GM18907 (cell line): ENCODE measurements around the gene TAS2R42.

Experiments
- ATAC-seq: cut with Tn5 transposase; IDR thresholded peaks from one replicate; pipeline ENCODE4 v1.9.1; 2021; ENCODE audit warnings: mild to moderate bottlenecking, moderate library complexity; ENCODE audit not compliant: unreplicated experiment

TAS2R42 gene, protein sequence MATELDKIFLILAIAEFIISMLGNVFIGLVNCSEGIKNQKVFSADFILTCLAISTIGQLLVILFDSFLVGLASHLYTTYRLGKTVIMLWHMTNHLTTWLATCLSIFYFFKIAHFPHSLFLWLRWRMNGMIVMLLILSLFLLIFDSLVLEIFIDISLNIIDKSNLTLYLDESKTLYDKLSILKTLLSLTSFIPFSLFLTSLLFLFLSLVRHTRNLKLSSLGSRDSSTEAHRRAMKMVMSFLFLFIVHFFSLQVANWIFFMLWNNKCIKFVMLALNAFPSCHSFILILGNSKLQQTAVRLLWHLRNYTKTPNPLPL

DNA sequence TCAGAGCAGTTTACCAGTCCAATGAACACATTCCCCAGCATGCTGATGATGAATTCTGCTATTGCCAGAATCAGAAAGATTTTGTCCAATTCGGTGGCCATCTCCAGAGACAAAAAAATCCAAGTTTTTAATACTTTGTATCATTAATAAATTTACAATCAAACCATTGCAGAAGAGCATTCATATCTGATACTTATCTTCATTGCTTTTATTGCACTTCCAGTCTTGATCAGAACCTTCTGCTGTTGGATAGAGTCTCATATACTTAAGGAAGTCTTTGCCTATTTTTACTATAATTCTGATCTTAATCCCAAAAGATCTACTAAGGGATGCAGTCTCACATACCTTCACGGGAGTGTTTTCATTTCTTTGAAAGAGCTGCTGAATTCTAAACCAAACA is at the start of gene TAS2R42:
TSS of gene TAS2R42 (minus strand) at position 101 of the 400 bp plus-strand sequence. CDS start at position 101, 0 bp downstream.
- ATAC-seq = no peak

DNA sequence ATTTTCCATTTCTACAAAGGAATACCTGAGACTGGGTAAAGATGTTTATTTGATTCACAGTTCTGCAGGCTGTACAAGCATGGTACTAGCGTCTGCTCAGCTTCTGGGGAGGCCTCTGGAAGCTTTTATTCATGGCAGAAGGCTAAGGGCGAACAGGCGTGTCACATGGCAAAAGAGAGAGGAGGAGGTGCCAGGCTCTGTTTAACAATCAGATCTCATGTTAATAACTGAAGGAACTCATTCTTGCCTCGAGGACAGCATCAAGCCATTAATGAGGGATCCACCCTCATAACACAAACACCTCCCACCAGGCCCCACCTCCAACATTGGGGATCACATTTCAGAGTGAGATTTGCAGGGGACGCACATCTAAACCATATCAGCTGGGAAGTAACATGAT is 46.8 kb upstream of the TAS2R42 start:
- ATAC-seq = no peak

DNA sequence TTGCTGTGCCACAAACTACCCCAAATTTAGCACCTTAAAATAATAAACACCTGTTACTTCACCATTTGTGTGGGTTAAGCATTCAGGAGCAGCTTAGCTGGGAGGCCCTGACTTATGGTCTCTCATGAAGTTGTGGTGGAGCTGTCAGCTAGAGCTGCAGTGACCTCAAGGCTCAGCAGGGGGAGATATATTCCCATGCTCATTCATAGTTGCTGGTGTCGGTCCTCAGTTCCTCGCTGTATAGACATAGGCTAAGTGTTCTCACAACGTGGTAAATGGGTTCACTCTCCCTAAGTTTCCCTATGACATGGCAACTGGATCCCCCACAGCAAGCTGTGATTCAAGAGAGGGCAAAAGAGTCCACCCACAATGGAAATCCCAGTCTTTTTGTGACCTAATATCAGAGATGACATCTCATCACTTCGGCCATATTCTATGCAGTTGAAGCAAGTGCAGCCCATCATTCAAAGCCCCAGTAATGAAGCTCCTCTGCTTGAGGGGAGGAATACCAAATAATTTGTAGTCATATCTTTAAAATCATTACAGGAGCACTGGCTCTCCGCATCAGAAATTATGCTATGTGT is 41.7 kb upstream of the TAS2R42 start:
- no peak for ATAC-seq

DNA sequence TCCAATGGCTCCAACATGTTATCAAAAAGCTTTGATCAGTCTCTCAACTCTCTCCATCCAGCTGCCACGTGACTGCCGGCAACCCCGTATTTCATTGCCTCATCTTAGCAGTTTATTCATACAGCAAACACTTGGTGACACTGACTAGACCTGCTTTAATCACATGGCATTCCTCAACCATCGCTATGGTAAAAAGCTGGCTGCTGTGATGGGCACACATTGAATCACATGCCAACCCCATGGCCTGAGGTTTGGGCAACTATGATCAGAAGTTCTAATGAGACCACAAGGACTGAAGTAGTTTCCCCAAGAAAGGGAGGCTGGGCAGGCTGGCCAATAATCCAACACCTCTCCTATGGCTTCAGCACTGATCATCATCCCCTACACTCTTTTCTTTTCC is 40.6 kb upstream of the TAS2R42 start:
- ATAC-seq = no peak

DNA sequence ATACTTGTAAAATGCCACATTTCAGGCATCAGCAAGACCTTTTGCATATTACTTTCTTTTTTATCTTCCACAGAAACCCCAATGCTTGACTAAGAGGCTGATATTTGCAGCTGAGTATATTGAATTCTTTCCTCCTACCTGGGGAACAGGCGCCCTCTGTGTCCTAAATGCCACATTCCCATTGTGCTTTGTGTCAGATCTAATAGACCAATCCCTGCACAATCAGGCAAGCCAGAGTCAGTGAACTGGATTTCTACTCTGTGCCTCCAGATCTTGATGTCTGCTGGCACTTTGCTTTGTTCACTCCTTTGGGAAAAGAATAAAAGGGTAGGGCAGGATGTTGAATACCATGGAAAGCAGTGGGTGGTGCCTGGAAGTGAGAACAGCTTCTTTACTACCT is 22.4 kb upstream of the TAS2R42 start:
- no peak for ATAC-seq

DNA sequence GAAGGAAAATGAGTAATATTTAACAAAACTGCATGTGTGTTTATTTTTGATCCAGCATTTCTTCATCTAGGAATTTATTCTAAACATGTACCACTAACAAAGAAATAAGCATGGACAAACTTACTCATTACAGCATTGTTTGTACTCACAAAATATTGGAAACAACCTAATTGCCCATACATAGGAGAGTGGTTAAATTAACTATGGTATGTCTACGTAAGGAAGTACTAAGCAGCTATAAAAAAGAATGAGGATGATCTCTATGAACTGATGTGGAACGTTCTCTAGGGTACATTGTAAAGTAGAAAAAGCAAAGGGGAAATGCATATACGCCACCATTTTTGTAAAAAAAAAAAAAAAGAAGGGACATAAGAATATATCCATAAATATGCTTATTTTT is 17.4 kb upstream of the TAS2R42 start:
- no peak for ATAC-seq

DNA sequence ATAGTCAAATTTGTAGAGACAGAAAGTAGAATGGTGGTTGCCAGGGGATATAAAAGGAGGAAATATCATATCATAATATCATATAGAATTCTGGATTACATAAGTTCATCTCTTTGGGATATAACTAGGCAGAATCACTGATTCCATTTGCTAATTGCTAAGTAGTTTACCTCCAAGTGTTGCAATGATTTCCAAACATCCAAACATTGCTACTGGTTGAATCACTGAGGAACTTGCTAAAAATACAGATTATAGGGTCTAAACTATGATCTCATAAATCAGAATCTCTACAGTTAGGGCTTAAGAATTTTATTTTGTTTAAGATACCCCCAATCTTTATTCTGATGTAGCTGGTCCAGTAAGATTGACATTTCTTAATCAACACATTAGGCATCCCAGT is 16.1 kb upstream of the TAS2R42 start:
- ATAC-seq = no peak

DNA sequence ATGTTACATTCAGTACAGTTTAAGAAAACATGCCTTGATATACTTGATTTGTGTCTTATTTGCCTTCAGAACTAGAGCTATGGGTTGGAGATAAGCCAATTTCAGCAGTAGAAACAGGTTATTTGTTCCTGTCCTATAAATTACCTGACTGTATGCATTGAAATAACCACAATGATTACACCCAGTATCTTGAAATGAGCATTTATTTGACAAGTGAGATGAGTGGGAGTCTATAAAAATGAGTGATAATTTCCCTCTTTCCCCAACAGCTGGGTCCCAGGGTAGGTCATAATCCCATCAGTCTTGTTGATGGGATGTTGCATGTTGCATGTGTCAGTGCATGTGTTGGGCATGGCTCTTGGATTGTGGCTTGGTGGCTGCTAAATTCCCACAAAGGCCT is 3.7 kb downstream of the TAS2R42 start:
- ATAC-seq = no peak

DNA sequence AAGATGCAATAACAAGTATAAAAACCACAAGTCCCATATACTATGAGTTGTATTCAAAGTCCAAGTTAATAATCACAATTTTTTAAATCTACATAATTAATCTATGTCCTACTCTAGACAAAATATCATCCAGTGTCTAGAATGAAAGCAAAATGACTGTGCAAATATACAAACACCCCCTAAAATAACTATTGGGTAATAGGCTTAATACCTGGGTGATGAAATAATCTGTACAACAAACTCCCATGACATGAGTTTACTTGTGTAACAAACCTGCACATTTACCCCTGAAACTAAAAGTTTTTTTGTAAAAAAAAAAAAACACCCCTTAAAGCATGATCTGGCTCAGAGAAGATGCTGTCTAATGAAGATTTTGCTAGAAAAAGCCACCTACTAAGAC is 4.2 kb downstream of the TAS2R42 start:
- ATAC-seq = no peak

DNA sequence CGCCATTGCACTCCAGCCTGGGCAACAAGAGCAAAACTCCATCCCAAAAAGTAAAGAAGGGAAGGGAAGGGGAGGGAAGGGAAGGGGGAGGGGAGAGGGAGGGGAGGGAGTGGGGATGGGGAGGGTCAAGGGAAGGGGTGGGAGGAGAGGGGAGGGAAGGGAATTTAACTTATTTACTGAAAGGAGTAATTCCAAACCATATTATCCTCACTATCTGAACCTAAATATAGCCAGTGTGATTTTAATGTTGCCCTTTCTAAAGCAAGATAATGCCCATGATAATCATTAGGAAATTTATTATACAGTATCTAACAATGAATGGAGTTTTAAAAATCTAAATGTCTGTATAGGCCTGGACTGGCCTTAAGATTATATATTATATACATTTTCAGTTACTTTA is 8.5 kb downstream of the TAS2R42 start:
- no peak for ATAC-seq

DNA sequence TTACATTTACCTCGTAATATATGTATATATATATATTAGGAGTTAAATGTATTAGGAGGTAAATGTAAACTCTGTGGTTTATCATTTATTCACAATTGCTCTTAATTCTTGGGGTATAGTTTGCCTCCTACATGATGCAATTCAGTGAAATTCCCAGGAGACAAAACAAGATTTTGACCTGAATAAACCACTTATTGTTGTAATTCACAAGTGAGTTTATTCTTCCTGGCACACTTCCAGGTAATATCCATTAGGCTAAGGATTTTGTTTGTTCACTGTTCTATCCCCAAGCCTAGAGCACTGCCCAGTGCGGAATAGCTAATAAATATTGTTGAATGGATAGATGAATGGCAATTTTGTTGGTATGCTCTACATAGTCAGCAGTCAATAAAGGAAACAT is 12.7 kb downstream of the TAS2R42 start:
- no peak for ATAC-seq

DNA sequence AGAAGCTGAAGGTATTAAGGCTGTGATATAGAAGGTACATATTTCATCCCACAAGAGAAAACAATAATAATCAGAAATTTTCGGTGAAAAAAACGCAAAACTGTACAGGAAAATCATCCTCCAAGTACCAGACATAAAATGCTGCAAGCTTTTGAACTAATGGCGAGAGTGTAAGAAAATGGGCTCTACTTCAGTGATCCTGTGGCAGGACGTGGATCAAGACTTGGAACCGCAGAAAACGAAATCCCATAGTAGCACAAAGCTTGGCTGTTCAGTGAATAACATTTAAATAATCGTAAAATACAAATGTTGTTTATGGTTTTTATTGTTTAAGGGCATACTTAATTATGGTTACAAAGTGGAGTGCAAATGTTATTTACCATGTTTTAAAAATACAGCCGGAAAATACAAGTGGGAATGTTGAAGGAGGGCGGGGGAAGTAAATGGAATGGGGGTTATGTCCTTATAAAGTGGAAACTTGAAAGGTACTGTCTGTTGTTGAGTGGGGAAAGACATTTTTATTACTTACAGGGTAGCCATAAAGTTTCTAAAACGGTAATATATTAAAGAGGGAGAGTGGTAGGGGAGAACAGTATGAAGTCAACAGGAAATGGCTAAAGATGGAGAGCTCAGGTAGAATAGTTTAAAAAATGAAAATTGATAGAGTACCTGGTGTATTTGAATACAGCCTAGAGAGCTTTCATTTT is 14.6 kb downstream of the TAS2R42 start:
- no peak for ATAC-seq

DNA sequence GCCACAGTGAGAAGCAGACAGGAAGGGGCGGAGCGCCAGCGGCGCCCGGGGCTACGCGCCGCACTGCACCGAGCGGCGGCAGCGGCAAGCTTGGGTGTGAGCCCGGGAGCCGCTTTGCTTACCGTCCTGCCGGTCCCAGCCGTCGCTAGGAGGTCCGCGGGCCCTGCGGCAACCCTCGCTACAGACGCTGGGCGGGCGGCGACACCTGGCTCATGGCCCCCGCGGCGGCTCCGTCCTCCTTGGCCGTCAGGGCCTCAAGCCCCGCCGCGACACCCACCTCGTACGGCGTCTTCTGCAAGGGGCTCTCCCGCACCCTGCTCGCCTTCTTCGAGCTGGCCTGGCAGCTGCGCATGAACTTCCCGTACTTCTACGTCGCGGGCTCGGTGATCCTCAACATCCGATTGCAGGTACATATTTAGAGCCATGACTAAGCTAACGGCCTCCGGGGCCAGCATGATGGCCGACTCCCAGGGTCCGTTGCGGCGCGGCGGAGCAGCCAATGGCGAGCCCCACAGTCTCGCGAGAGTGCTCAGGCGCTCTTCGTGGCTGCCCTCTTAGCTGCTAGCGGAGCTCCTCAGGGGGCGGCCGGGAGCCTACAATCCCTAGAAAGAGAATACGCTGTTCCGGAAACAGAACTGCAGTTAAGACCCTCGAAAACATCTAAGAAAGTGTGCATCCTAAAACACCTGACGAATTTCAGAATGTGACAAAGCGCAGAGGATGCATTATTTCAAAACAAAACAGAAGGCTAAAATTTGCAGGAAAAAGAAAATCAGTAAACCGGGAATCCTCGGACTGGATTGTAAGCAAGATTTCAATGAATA is 15.4 kb downstream of the TAS2R42 start, which contains the start of gene SMIM10L1:
TSS of gene SMIM10L1 (plus strand) at position 50 of the 824 bp plus-strand sequence. CDS start at position 213, 163 bp downstream.
- ATAC-seq = peak; percentile 98

DNA sequence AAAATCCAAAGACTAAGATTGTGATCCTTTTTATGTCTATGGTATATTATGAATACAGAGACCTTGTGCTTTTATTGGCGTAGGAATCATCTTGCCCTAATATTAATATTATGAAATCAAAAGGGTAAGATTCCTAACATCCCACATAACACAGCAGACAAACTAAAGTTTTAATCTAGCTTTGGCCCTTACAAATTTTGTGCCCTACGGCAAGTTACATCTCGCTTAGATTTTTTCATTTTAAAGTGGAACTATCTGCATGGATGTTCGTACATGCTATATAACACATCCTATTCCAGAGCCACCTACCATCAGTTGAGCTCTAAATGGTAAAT is 16.0 kb downstream of the TAS2R42 start:
- ATAC-seq = no peak

DNA sequence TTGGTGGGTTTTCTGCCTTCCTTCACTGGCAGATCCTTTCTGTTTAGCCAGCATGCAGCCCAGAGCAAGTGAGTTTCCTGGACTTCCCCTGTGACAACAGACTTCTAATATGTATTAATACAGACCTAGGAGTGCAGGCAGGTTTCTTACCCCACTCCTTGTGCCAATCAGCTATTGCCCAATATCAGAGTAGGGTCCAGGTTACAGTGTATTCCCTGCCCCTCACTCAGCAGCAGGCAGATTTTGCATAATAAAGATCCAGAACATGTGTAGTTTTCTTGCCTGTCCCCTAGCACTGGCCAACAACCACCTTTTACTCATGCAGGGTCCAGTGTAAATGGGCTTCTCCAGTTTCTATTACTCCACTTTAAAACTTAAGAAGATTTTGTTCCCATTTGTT is 20.4 kb downstream of the TAS2R42 start:
- ATAC-seq = no peak

DNA sequence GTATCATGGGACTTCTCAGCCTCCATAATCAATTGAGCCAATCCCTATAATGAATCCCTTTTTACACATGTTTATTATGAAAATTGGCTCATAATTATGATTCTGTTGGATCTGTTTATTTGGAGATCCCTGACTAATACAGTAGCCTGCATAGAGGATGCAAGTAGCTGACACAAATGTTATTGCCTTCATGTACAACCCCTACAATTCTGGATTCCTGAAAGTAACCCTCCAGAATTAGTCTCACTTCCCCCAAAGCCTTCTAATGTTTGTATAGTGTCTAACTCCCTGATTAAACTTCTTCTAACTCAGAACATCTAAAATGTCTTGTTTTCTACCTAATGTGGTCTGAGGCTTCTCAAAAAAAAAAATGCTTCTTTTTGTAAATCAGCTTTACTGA is 22.4 kb downstream of the TAS2R42 start:
- no peak for ATAC-seq

DNA sequence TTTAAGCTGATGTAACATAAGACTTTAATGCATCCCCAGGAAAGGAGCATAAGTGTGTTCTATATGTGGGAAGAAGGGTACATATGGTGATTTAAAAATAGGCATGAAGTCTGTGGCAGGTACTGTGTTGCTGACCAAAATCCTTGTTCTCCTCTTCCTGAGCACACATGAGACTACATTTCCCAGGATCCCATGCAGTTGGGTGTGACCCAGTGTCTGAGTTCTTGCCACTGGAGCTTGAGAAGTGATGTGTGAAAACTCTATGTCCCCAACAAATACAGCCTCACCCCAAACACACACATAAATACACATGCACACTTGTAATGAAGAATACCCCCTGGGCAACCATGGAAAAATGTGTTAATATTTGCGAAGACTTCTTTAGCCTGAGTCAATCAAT is 24.2 kb downstream of the TAS2R42 start:
- no peak for ATAC-seq

DNA sequence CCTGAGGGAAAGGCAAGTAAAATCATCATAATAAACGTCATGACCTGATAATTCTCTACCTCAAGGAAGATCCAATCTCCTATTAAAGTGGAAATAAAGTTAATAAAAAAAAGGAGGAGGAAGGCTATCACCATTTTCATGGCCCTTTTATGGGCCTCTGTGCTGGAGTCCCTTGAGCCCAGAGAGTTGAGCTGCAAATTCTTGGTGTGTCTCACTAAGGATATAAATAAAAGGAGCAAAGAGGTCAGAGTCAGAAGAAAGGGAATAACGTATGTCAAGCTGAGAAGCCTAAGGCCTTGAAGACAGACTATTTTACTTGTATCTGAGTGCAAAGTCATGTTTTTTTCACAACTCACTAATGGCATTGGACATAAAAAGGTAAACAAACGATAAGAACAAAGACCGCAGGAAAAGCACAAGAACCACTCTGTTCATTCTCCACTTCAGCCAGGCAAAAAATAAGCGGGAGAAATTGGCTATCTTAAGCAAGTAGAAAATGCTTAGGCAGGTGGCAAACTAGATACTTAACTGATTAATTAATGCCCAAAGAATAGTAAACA is 27.8 kb downstream of the TAS2R42 start:
- ATAC-seq = no peak

DNA sequence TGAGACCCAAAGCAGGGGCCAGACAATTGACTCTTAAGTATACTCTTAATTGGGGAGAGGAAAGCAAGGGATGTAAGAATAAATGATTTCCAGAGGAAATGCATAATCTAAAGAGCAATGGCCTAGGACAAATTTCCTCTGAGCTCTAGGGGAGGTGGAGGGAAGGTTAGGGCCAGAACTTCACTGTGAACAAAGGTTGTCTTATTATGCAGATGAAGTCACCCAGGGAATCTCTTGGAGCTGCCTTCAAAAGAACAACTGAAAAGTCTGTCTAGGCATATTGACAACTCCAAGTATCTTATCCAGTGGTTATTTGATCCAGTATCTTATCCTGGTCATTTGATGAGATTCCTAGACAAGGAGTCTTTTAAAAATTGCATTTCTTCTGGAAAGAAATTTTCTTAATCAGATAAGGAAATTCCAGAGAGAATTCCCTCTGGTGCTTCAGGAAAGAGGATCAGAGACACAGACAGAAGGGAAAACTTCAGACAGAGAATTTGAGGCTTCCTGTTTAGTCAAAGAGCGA is 32.3 kb downstream of the TAS2R42 start:
- no peak for ATAC-seq

DNA sequence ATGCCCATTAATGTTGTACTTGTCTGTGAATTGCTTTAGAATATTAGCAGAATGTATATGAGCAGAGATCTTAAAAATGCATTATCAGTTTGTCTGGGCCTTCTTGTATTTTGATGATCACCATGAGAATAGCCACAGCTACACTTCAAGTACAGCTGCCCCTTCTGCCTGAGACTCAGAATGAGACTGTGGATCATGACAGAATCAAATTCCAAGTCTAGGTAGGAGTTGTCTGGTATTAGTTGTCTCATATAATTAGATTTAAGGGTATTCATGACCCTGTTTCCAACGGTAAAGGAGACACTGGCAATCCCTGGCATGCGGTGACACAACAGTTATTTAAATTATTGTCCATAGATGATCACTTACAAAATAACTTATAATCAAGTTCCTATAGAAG is 34.0 kb downstream of the TAS2R42 start:
- ATAC-seq = no peak

DNA sequence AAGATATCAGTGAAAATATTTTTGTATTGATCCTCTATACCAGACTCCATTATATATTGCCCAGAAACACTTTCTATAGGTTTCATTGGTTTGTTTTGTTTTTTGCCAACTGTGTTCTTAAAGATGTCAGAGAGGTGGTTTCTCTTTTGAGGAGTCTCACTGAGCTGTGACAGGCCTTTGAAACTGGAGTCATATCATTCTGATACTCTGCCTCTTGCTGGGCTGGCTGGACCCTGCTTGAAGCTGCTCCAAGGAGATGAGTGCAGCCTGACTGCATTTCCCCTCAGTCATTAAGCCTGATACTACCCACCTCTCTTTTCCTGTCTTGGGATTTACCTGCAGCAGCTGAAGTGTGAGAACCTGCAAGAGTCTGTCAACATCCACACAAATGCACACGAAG is 35.9 kb downstream of the TAS2R42 start:
- ATAC-seq = no peak
